WTC11 (cell line): Measurements from ENCODE around the gene MITF.

Experiments used
- CREB1 ChIP-seq: sonication (generic); formaldehyde crosslinking; IDR thresholded peaks from 2 replicates; pipeline ENCODE4 v1.8.0; 2023; ENCODE audit warnings: mild to moderate bottlenecking, missing genetic modification reagents
- NFE2L1 ChIP-seq: sonication (generic); formaldehyde crosslinking; IDR thresholded peaks from 2 replicates; pipeline ENCODE4 v1.8.1; 2023; ENCODE audit warnings: missing genetic modification reagents
- SP1 ChIP-seq: sonication (generic); formaldehyde crosslinking; conservative IDR thresholded peaks from 2 replicates; pipeline ENCODE4 v1.8.1; 2022; ENCODE audit warnings: missing genetic modification reagents
- ZNF121 ChIP-seq: sonication (generic); formaldehyde crosslinking; IDR thresholded peaks from 2 replicates; pipeline ENCODE4 v1.8.0; 2023; ENCODE audit warnings: missing genetic modification reagents
- ZNF138 ChIP-seq: sonication (generic); formaldehyde crosslinking; conservative IDR thresholded peaks from 2 replicates; pipeline ENCODE4 v1.8.1; 2022; ENCODE audit warnings: mild to moderate bottlenecking, moderate library complexity, missing genetic modification reagents
- ZNF416 ChIP-seq: fragments of 250-450 bp; sonication (Bioruptor Pico); IDR thresholded peaks from 2 replicates; pipeline ENCODE4 v1.9.0; 2021; ENCODE audit warnings: mild to moderate bottlenecking, inconsistent platforms
- ZNF423 ChIP-seq: fragments of 250-450 bp; sonication (Bioruptor Pico); IDR thresholded peaks from 2 replicates; pipeline ENCODE4 v2.1.2; 2022; ENCODE audit warnings: mild to moderate bottlenecking, moderate library complexity
- TF ChIP-seq, protein P1 (sequence below): fragments of 200-600 bp; IDR thresholded peaks from 2 replicates; pipeline ENCODE4 v1.8.0; 2022; ENCODE audit warnings: antibody characterized with exemption
- TF ChIP-seq, protein P2 (sequence below): sonication (generic); formaldehyde crosslinking; IDR thresholded peaks from 2 replicates; pipeline ENCODE4 v1.8.1; 2023; ENCODE audit warnings: mild to moderate bottlenecking, missing genetic modification reagents, moderate library complexity

DNA sequence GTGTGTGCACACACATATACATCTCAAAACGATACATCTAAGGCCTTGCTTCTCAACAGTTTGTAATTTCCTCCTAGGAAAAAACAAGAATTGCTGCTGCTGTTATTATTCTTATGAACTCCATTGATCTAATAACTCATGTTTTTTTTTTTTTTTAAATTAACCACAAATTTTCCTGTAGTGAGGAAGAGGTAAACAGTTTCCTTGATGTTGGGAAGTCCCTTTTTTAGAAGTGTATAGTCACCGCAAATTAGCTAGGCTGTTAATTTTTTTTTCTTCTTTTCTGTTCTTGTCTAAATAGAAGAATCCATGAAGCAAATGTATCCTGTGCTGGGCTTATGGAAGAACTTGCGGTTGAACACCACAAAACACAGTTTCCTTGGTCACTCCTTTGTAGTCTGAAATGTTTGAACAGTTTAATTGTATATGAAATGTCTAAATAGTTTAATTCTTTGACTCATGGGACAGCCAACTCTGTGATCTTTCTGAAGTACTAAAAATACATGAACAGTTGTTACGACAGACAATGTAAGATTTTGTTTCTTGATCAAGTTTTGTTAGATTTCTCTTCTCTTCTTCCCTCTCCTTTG is 64.5 kb downstream of the MITF start:
- no peak for TF ChIP-seq CREB1 (CRISPR knock-in tag)
- TF ChIP-seq SP1 = no peak
- TF ChIP-seq, protein P1, sequence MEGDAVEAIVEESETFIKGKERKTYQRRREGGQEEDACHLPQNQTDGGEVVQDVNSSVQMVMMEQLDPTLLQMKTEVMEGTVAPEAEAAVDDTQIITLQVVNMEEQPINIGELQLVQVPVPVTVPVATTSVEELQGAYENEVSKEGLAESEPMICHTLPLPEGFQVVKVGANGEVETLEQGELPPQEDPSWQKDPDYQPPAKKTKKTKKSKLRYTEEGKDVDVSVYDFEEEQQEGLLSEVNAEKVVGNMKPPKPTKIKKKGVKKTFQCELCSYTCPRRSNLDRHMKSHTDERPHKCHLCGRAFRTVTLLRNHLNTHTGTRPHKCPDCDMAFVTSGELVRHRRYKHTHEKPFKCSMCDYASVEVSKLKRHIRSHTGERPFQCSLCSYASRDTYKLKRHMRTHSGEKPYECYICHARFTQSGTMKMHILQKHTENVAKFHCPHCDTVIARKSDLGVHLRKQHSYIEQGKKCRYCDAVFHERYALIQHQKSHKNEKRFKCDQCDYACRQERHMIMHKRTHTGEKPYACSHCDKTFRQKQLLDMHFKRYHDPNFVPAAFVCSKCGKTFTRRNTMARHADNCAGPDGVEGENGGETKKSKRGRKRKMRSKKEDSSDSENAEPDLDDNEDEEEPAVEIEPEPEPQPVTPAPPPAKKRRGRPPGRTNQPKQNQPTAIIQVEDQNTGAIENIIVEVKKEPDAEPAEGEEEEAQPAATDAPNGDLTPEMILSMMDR = no peak
- TF ChIP-seq ZNF423 (CRISPR knock-in tag) = no peak
- no peak for TF ChIP-seq ZNF416 (CRISPR knock-in tag)
- TF ChIP-seq ZNF121 (CRISPR knock-in tag) = no peak
- TF ChIP-seq ZNF138 = no peak
- TF ChIP-seq NFE2L1 (CRISPR knock-in tag) = no peak
- TF ChIP-seq, protein P2, sequence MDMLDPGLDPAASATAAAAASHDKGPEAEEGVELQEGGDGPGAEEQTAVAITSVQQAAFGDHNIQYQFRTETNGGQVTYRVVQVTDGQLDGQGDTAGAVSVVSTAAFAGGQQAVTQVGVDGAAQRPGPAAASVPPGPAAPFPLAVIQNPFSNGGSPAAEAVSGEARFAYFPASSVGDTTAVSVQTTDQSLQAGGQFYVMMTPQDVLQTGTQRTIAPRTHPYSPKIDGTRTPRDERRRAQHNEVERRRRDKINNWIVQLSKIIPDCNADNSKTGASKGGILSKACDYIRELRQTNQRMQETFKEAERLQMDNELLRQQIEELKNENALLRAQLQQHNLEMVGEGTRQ (CRISPR knock-in tag) = no peak
